ENCODE results near the gene RNF32. TPM values are rescaled to one million over a fixed set of nuclear protein-coding genes. Genes with fewer than 3 reads are reported as not detected.
A peak's percentile ranks its signal among the peaks of the same experiment; 100 is the strongest.
"Not testable (repeated sequence)": the region's sequence is repeated elsewhere in the genome, so short reads cannot be mapped to it uniquely, and the experiment has no call there.

RNF32 gene
- total RNA-seq, 2 donors from 2014 or later = 2.0 TPM

GRCh38 chr7:156639426-156640256 is 933 bp upstream of the RNF32 start:
- Histone ChIP-seq H3K9ac (ENCODE audit: low read depth in 2 of 2, low read length in 2 of 2) (peak overlapping the region in 1 of 2 donors; percentile 70), H3K4me1 (peaks cover 3% of the 10 kb centered on the region), H3K27me3 (no peaks in the 10 kb centered on the region), H3K27ac (peak overlapping the region; percentile 56), H3K9me3 (no peaks in the 10 kb centered on the region), H3K36me3 (no peaks in the 10 kb centered on the region), H3K4me3 (peak overlapping the region; percentile 79)
- no peak for DNase-seq
- intact Hi-C loops (cut with DNase I) = loop anchor here (10.0 kb wide), 1 partner anchor 125 kb away; no protein-coding TSS in a partner anchor
- TF ChIP-seq, protein P1, sequence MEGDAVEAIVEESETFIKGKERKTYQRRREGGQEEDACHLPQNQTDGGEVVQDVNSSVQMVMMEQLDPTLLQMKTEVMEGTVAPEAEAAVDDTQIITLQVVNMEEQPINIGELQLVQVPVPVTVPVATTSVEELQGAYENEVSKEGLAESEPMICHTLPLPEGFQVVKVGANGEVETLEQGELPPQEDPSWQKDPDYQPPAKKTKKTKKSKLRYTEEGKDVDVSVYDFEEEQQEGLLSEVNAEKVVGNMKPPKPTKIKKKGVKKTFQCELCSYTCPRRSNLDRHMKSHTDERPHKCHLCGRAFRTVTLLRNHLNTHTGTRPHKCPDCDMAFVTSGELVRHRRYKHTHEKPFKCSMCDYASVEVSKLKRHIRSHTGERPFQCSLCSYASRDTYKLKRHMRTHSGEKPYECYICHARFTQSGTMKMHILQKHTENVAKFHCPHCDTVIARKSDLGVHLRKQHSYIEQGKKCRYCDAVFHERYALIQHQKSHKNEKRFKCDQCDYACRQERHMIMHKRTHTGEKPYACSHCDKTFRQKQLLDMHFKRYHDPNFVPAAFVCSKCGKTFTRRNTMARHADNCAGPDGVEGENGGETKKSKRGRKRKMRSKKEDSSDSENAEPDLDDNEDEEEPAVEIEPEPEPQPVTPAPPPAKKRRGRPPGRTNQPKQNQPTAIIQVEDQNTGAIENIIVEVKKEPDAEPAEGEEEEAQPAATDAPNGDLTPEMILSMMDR (IDR thresholded peaks at IDR 0.05) = no peak

- TF ChIP-seq, protein P1 (IDR thresholded peaks at IDR 0.05) = no peak
- peak; percentile 53 for DNase-seq
- intact Hi-C loops (cut with DNase I) = loop anchor here (10.0 kb wide), 1 partner anchor 124 kb away; no protein-coding TSS in a partner anchor
Measured at GRCh38 chr7:156640949-156641485, 443 bp downstream of the RNF32 start.

GRCh38 chr7:156642306-156643045 is 1.9 kb downstream of the RNF32 start:
- DNase-seq = no peak
- intact Hi-C loops (cut with DNase I) = loop anchor here (10.0 kb wide), 1 partner anchor 122 kb away; no protein-coding TSS in a partner anchor
- Histone ChIP-seq H3K36me3 (no peaks in the 10 kb centered on the region), H3K9me3 (no peaks in the 10 kb centered on the region), H3K4me1 (peaks cover 3% of the 10 kb centered on the region), H3K9ac (ENCODE audit: low read depth in 2 of 2, low read length in 2 of 2) (no peak overlapping the region), H3K27me3 (no peaks in the 10 kb centered on the region), H3K27ac (no peak overlapping the region), H3K4me3 (no peak overlapping the region)
- TF ChIP-seq, protein P1 (IDR thresholded peaks at IDR 0.05) = no peak

More at GRCh38 chr7:156640949-156641485, 443 bp downstream of the RNF32 start:
- peak overlapping the region; percentile 78 to 82 for H3K9ac ChIP-seq (ENCODE audit: low read depth in 2 of 2, low read length in 2 of 2)
- peak overlapping the region; percentile 79 for H3K4me3 ChIP-seq
- no peaks in the 10 kb centered on the region for H3K27me3 ChIP-seq
- no peaks in the 10 kb centered on the region for H3K9me3 ChIP-seq
- peaks cover 3% of the 10 kb centered on the region for H3K4me1 ChIP-seq
- H3K36me3 ChIP-seq = no peaks in the 10 kb centered on the region
- H3K27ac ChIP-seq = peak overlapping the region; percentile 80

- H3K27me3 ChIP-seq, H3K27ac ChIP-seq: not testable (repeated sequence)
Measured at GRCh38 chr7:156647330-156647729, 6.8 kb downstream of the RNF32 start.

DNA sequence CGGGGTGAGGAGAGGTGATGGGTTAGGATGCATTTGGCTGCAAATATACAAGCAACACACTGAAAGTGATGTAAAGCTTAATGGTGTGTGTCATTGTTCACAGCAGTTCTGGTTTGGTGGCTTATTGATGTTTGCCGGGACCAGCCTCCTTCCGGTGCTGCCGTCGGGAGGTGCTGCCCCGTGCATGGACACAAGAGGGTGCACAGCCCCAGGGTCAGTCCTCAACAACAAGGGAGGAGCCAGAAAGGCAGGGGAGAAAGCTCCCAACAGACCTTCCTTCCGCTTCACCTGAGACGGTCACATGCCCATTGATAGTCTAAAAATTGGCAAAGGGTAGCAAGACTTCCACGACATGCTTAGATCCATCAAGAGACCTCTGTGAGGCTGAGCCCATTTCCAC is 9.5 kb downstream of the RNF32 start:
- intact Hi-C loops (cut with DNase I) = no loop called here
- peak; percentile 45 for DNase-seq
- H3K27me3 ChIP-seq = no peaks in the 10 kb centered on the region

More at GRCh38 chr7:156647330-156647729, 6.8 kb downstream of the RNF32 start:
- not testable (repeated sequence) for DNase-seq; H3K36me3 ChIP-seq; H3K4me1 ChIP-seq; H3K4me3 ChIP-seq; H3K9ac ChIP-seq (ENCODE audit: low read depth in 2 of 2, low read length in 2 of 2); H3K9me3 ChIP-seq
- intact Hi-C loops (cut with DNase I) = loop anchor here (10.0 kb wide), 1 partner anchor 117 kb away; no protein-coding TSS in a partner anchor

More for the DNA sequence above, 9.5 kb downstream of the RNF32 start:
- no peak overlapping the region for H3K27ac ChIP-seq
- no peaks in the 10 kb centered on the region for H3K4me1 ChIP-seq
- TF ChIP-seq, protein P1 (IDR thresholded peaks at IDR 0.05) = peak; percentile 29
- no peaks in the 10 kb centered on the region for H3K9me3 ChIP-seq
- H3K4me3 ChIP-seq = no peak overlapping the region
- no peaks in the 10 kb centered on the region for H3K36me3 ChIP-seq
- H3K9ac ChIP-seq (ENCODE audit: low read depth in 2 of 2, low read length in 2 of 2) = no peak overlapping the region
